Naive thymus-derived CD8-positive, alpha-beta T cell (primary cell): ENCODE results near the gene ABHD8. TPM values are rescaled to one million over a fixed set of nuclear protein-coding genes. Genes with fewer than 3 reads are reported as not detected.

Experiments
- ATAC-seq, 2 donors: fragments of 150-1000 bp; cut with Tn5 transposase in 1 of 2; sonication (Bioruptor Pico), chemical (Tn5 transposase) in 1 of 2; 1 replicate in 1 of 2; 2 replicates in 1 of 2; pipeline ENCODE4 v1.10.0; 2021; ENCODE audit warnings: mild to moderate bottlenecking in 2 of 2, moderate library complexity in 2 of 2
- POLR2A ChIA-PET: fragments of 350-600 bp; sonication (Branson Sonifier 250); formaldehyde crosslinking; loops from one replicate; lab custom pipeline; 2021; ENCODE audit warnings: antibody characterized with exemption; lab: Charles Lee
- DNase-seq, 10 donors: peaks; one replicate each; pipeline versions ENCODE4 v3.0.0 to v3.0.0-alpha.2; 2020 to 2022
- H3K27ac Mint-ChIP-seq, 10 donors: one replicate each; pipeline ENCODE4 v1.8.0; 2020 to 2022; ENCODE audit warnings: mild to moderate bottlenecking in 10 of 10, mixed read lengths in 10 of 10, moderate library complexity in 4 of 10, inconsistent platforms in 1 of 10
- H3K27me3 Mint-ChIP-seq, 5 donors: one replicate each; pipeline ENCODE4 v1.8.0; 2021 to 2022; ENCODE audit warnings: mixed read lengths in 5 of 5
- H3K36me3 Mint-ChIP-seq, 3 donors: one replicate each; pipeline ENCODE4 v1.8.0; 2020 to 2022; ENCODE audit warnings: mixed read lengths in 3 of 3, mild to moderate bottlenecking in 2 of 3, inconsistent platforms in 1 of 3
- H3K4me1 Mint-ChIP-seq, 4 donors: one replicate each; pipeline ENCODE4 v1.8.0; 2021 to 2022; ENCODE audit warnings: mixed read lengths in 4 of 4
- H3K4me3 Mint-ChIP-seq, 10 donors: one replicate each; pipeline ENCODE4 v1.8.0; 2020 to 2022; ENCODE audit warnings: mild to moderate bottlenecking in 10 of 10, mixed read lengths in 10 of 10, moderate library complexity in 6 of 10, inconsistent platforms in 1 of 10
- H3K9me3 Mint-ChIP-seq, 9 donors: one replicate each; pipeline ENCODE4 v1.8.0; 2020 to 2022; ENCODE audit warnings: mixed read lengths in 9 of 9, mild to moderate bottlenecking in 3 of 9, inconsistent platforms in 1 of 9, moderate library complexity in 1 of 9
- polyA plus RNA-seq, 3 donors: library from polyadenylated mRNA; unstranded; fragments of 300-500 nt; fragmentation: Illumina TruSeq; gene quantifications; one replicate each; pipeline ENCODE4 v1.2.3, GENCODE V29; 2021
- total RNA-seq, 8 experiments: library from RNA in 2 of 8; stranded (reverse) in 2 of 8; gene quantifications; one replicate each; pipeline ENCODE4 v1.2.3 and lab custom pipeline; 2021 to 2026

The ABHD8 gene
- total and polyA plus RNA-seq, 5 experiments from 2014 or later = 6.4 to 10.4 (median 9.2) TPM

- H3K27me3 Mint-ChIP-seq = peaks cover 0 to 4% (median 0%) of the 10 kb centered on the region in 5 donors
- peak overlapping the region in 1 of 10 donors; percentile 34 for H3K27ac Mint-ChIP-seq
- H3K4me3 Mint-ChIP-seq = peak overlapping the region in 1 of 10 donors; percentile 4
- POLR2A ChIA-PET = interaction anchor here (0.6 kb wide), 1 partner anchor 45 kb away, joined by 3 read pairs; no protein-coding TSS in a partner anchor
- peaks cover 2 to 14% (median 6%) of the 10 kb centered on the region in 4 donors for H3K4me1 Mint-ChIP-seq
- H3K9me3 Mint-ChIP-seq = no peaks in the 10 kb centered on the region
- no peaks in the 10 kb centered on the region for H3K36me3 Mint-ChIP-seq
- no peak for ATAC-seq
- no peak for DNase-seq
These were observed 53.2 kb downstream of the ABHD8 start for GRCh38 chr19:17249887-17250548.

- peaks cover 0 to 4% (median 0%) of the 10 kb centered on the region in 5 donors for H3K27me3 Mint-ChIP-seq
- no peaks in the 10 kb centered on the region for H3K36me3 Mint-ChIP-seq
- POLR2A ChIA-PET = interaction anchor here (1.3 kb wide), 1 partner anchor 172 kb away, joined by 3 read pairs; no protein-coding TSS in a partner anchor
- DNase-seq (no peak), ATAC-seq (no peak)
- H3K4me3 Mint-ChIP-seq = peak overlapping the region in 2 of 10 donors; percentile 28 to 52
- peaks cover 3 to 14% (median 6%) of the 10 kb centered on the region in 4 donors for H3K4me1 Mint-ChIP-seq
- H3K27ac Mint-ChIP-seq = no peak overlapping the region
- H3K9me3 Mint-ChIP-seq = no peaks in the 10 kb centered on the region
These were observed 55.0 kb downstream of the ABHD8 start for GRCh38 chr19:17248011-17248776.

- peak overlapping the region in 4 of 10 donors; percentile 34 to 91 (median 46) for H3K27ac Mint-ChIP-seq
- no peaks in the 10 kb centered on the region for H3K9me3 Mint-ChIP-seq
These were observed 56.4 kb downstream of the ABHD8 start for GRCh38 chr19:17246681-17247425.

GRCh38 chr19:17245535-17245984 is 57.7 kb downstream of the ABHD8 start, which contains the start of gene NR2F6:
Gene NR2F6 (minus strand): TSS chr19:17245919. CDS start chr19:17245220, 699 bp downstream.
- Mint-ChIP-seq H3K27ac (peak within 1 kb of the TSS in 6 of 10 donors; percentile 40 to 91 (median 72)), H3K27me3 (peaks cover 0 to 4% (median 0%) of the 10 kb centered on the region in 5 donors), H3K4me3 (peak within 1 kb of the TSS; percentile 74 to 93 (median 88)), H3K36me3 (no peaks in the 10 kb centered on the region), H3K4me1 (peaks cover 4 to 20% (median 9%) of the 10 kb centered on the region in 4 donors), H3K9me3 (no peaks in the 10 kb centered on the region)
- POLR2A ChIA-PET = interaction anchor here (1.8 to 2.6 kb wide), 2 partner anchors 11 to 61 kb away, joined by 4 to 9 read pairs; no protein-coding TSS in a partner anchor
- ATAC-seq (peak in 1 of 2 donors; percentile 35), DNase-seq (no peak)

More at GRCh38 chr19:17246681-17247425, 56.4 kb downstream of the ABHD8 start:
- DNase-seq (no peak), ATAC-seq (no peak)
- Mint-ChIP-seq H3K4me1 (peaks cover 4 to 20% (median 8%) of the 10 kb centered on the region in 4 donors), H3K36me3 (no peaks in the 10 kb centered on the region), H3K4me3 (peak overlapping the region; percentile 53 to 93 (median 85)), H3K27me3 (peaks cover 0 to 4% (median 0%) of the 10 kb centered on the region in 5 donors)
- POLR2A ChIA-PET = interaction anchor here (1.8 kb wide), 1 partner anchor 62 kb away, joined by 4 read pairs; no protein-coding TSS in a partner anchor

- ATAC-seq (peak; percentile 33 to 39), DNase-seq (peak in 2 of 10 donors; percentile 30 to 37)
- POLR2A ChIA-PET = interaction anchor here (0.6 to 2.6 kb wide), 2 partner anchors 10 to 30 kb away, joined by 3 to 9 read pairs; partner anchors contain the start of gene USE1
- Mint-ChIP-seq H3K36me3 (no peaks in the 10 kb centered on the region), H3K4me1 (peaks cover 4 to 20% (median 9%) of the 10 kb centered on the region in 4 donors), H3K27me3 (peaks cover 0 to 4% (median 0%) of the 10 kb centered on the region in 5 donors), H3K4me3 (peak overlapping the region in 9 of 10 donors; percentile 33 to 78 (median 60)), H3K27ac (no peak overlapping the region), H3K9me3 (no peaks in the 10 kb centered on the region)
These were observed 58.3 kb downstream of the ABHD8 start for GRCh38 chr19:17244618-17245534.

- H3K9me3 Mint-ChIP-seq = no peaks in the 10 kb centered on the region
- H3K36me3 Mint-ChIP-seq = no peaks in the 10 kb centered on the region
- H3K27me3 Mint-ChIP-seq = peaks cover 0 to 4% (median 0%) of the 10 kb centered on the region in 5 donors
- peaks cover 4 to 20% (median 9%) of the 10 kb centered on the region in 4 donors for H3K4me1 Mint-ChIP-seq
- ATAC-seq = no peak
- H3K27ac Mint-ChIP-seq = no peak overlapping the region
- no peak for DNase-seq
- peak overlapping the region; percentile 36 to 78 (median 61) for H3K4me3 Mint-ChIP-seq
- POLR2A ChIA-PET = interaction anchor here (0.6 to 2.6 kb wide), 3 partner anchors 9 to 29 kb away, joined by 3 to 9 read pairs (median 3); partner anchors contain the start of genes OCEL1 and USE1
These were observed 59.2 kb downstream of the ABHD8 start for GRCh38 chr19:17243830-17244617.

GRCh38 chr19:17243211-17243829 is 59.9 kb downstream of the ABHD8 start:
- Mint-ChIP-seq H3K9me3 (no peaks in the 10 kb centered on the region), H3K27ac (peak overlapping the region in 3 of 10 donors; percentile 19 to 86 (median 62)), H3K27me3 (peaks cover 0 to 4% (median 0%) of the 10 kb centered on the region in 5 donors), H3K4me3 (peak overlapping the region in 9 of 10 donors; percentile 18 to 78 (median 37)), H3K36me3 (no peaks in the 10 kb centered on the region), H3K4me1 (peaks cover 4 to 20% (median 9%) of the 10 kb centered on the region in 4 donors)
- ATAC-seq (no peak), DNase-seq (no peak)
- POLR2A ChIA-PET = interaction anchor here (1.0 to 1.2 kb wide), 3 partner anchors 17 to 60 kb away, joined by 3 to 6 read pairs (median 4); partner anchors contain the start of genes BABAM1 and OCEL1

- ATAC-seq = no peak
- Mint-ChIP-seq H3K27ac (peak overlapping the region in 5 of 10 donors; percentile 19 to 86 (median 62)), H3K9me3 (no peaks in the 10 kb centered on the region), H3K27me3 (peaks cover 0 to 4% (median 0%) of the 10 kb centered on the region in 5 donors), H3K4me1 (peaks cover 4 to 20% (median 9%) of the 10 kb centered on the region in 4 donors), H3K36me3 (no peaks in the 10 kb centered on the region), H3K4me3 (peak overlapping the region in 2 of 10 donors; percentile 42 to 78)
- DNase-seq = no peak
- POLR2A ChIA-PET = interaction anchor here (0.6 to 1.2 kb wide), 4 partner anchors 16 to 145 kb away, joined by 3 to 6 read pairs (median 4); partner anchors contain the start of genes BABAM1 and OCEL1
These were observed 60.6 kb downstream of the ABHD8 start for GRCh38 chr19:17242431-17243208.
